IgD-negative memory B cell (primary cell): ENCODE measurements around the gene ARR3. TPM values are rescaled to one million over a fixed set of nuclear protein-coding genes. Genes with fewer than 3 reads are reported as not detected.
A peak's percentile ranks its signal among the peaks of the same experiment; 100 is the strongest.
"Not testable (repeated sequence)": the region's sequence is repeated elsewhere in the genome, so short reads cannot be mapped to it uniquely, and the experiment has no call there.

ENCODE experiments used
- H3K27ac Mint-ChIP-seq, 3 donors: one replicate each; pipeline ENCODE4 v1.8.0; 2020 to 2022; ENCODE audit warnings: mild to moderate bottlenecking in 3 of 3, mixed read lengths in 3 of 3, moderate library complexity in 1 of 3
- H3K27me3 Mint-ChIP-seq: one replicate; pipeline ENCODE4 v1.8.0; 2021; ENCODE audit warnings: mixed read lengths
- H3K36me3 Mint-ChIP-seq: one replicate; pipeline ENCODE4 v1.8.0; 2020; ENCODE audit warnings: mild to moderate bottlenecking, mixed read lengths
- H3K4me1 Mint-ChIP-seq, 3 donors: one replicate each; pipeline ENCODE4 v1.8.0; 2020 to 2022; ENCODE audit warnings: mixed read lengths in 3 of 3, mild to moderate bottlenecking in 1 of 3
- H3K4me3 Mint-ChIP-seq, 4 donors: one replicate each; pipeline ENCODE4 v1.8.0; 2020 to 2022; ENCODE audit warnings: mild to moderate bottlenecking in 4 of 4, mixed read lengths in 4 of 4, moderate library complexity in 3 of 4
- H3K9me3 Mint-ChIP-seq, 3 donors: one replicate each; pipeline ENCODE4 v1.8.0; 2020 to 2021; ENCODE audit warnings: mixed read lengths in 3 of 3, mild to moderate bottlenecking in 1 of 3
- polyA plus RNA-seq: library from polyadenylated mRNA; unstranded; fragments of 300-500 nt; fragmentation: Illumina TruSeq; gene quantifications from one replicate; pipeline ENCODE4 v1.2.3, GENCODE V29; 2021

The ARR3 gene
- not detected for polyA plus RNA-seq

GRCh38 chrX:70268034-70268433, at the start of gene ARR3:
TSS of gene ARR3 (plus strand) at chrX:70268334. CDS start at chrX:70269386, 1,052 bp downstream.
- H3K27me3 Mint-ChIP-seq: peaks cover 1% of the 10 kb centered on the region
- H3K4me3 Mint-ChIP-seq: no peak within 1 kb of the TSS
- H3K4me1 Mint-ChIP-seq: no peaks in the 10 kb centered on the region
- H3K36me3 Mint-ChIP-seq: peaks cover 4% of the 10 kb centered on the region
- H3K27ac Mint-ChIP-seq: no peak within 1 kb of the TSS
- no peaks in the 10 kb centered on the region for H3K9me3 Mint-ChIP-seq

- H3K27me3 Mint-ChIP-seq: peaks cover 10% of the 10 kb centered on the region
- H3K27ac Mint-ChIP-seq: no peak overlapping the region
- no peaks in the 10 kb centered on the region for H3K4me1 Mint-ChIP-seq
- no peak overlapping the region for H3K4me3 Mint-ChIP-seq
- H3K36me3 Mint-ChIP-seq: no peaks in the 10 kb centered on the region
- H3K9me3 Mint-ChIP-seq: no peaks in the 10 kb centered on the region
These were observed 48.0 kb upstream of the ARR3 start for GRCh38 chrX:70219938-70220764.

GRCh38 chrX:70226048-70226447, 42.1 kb upstream of the ARR3 start:
- Mint-ChIP-seq H3K27me3 (peaks cover 2% of the 10 kb centered on the region), H3K36me3 (no peaks in the 10 kb centered on the region), H3K4me3 (no peak overlapping the region), H3K9me3 (no peaks in the 10 kb centered on the region), H3K4me1 (no peaks in the 10 kb centered on the region), H3K27ac (no peak overlapping the region)

GRCh38 chrX:70226687-70227086, 41.4 kb upstream of the ARR3 start:
- Mint-ChIP-seq H3K27me3 (peaks cover 2% of the 10 kb centered on the region), H3K9me3 (no peaks in the 10 kb centered on the region), H3K4me3 (no peak overlapping the region), H3K4me1 (no peaks in the 10 kb centered on the region), H3K36me3 (no peaks in the 10 kb centered on the region), H3K27ac (peak overlapping the region in 1 of 3 donors; percentile 17)

GRCh38 chrX:70231666-70232065, 36.5 kb upstream of the ARR3 start:
- H3K9me3 Mint-ChIP-seq: no peaks in the 10 kb centered on the region
- no peaks in the 10 kb centered on the region for H3K27me3 Mint-ChIP-seq
- no peak overlapping the region for H3K27ac Mint-ChIP-seq
- H3K4me1 Mint-ChIP-seq: no peaks in the 10 kb centered on the region
- H3K4me3 Mint-ChIP-seq: no peak overlapping the region
- no peaks in the 10 kb centered on the region for H3K36me3 Mint-ChIP-seq

GRCh38 chrX:70234355-70234754, 33.8 kb upstream of the ARR3 start, which contains the start of gene AWAT1:
TSS of gene AWAT1 (plus strand) at chrX:70234655. CDS start at chrX:70234696, 41 bp downstream.
- H3K4me3 Mint-ChIP-seq: no peak within 1 kb of the TSS
- H3K27me3 Mint-ChIP-seq: no peaks in the 10 kb centered on the region
- no peaks in the 10 kb centered on the region for H3K9me3 Mint-ChIP-seq
- no peaks in the 10 kb centered on the region for H3K36me3 Mint-ChIP-seq
- no peaks in the 10 kb centered on the region for H3K4me1 Mint-ChIP-seq
- peak within 1 kb of the TSS in 1 of 3 donors; percentile 16 for H3K27ac Mint-ChIP-seq

GRCh38 chrX:70240751-70241150, 27.4 kb upstream of the ARR3 start:
- Mint-ChIP-seq H3K4me1 (no peaks in the 10 kb centered on the region), H3K36me3 (peaks cover 1% of the 10 kb centered on the region), H3K4me3 (no peak overlapping the region), H3K27ac (peak overlapping the region in 1 of 3 donors; percentile 53), H3K9me3 (no peaks in the 10 kb centered on the region), H3K27me3 (no peaks in the 10 kb centered on the region)

GRCh38 chrX:70241501-70241900, 26.6 kb upstream of the ARR3 start:
- Mint-ChIP-seq H3K27me3 (no peaks in the 10 kb centered on the region), H3K4me3 (no peak overlapping the region), H3K9me3 (no peaks in the 10 kb centered on the region), H3K36me3 (peaks cover 1% of the 10 kb centered on the region), H3K27ac (no peak overlapping the region), H3K4me1 (no peaks in the 10 kb centered on the region)

GRCh38 chrX:70243601-70244000, 24.5 kb upstream of the ARR3 start:
- not testable (repeated sequence) for H3K27me3 Mint-ChIP-seq, H3K36me3 Mint-ChIP-seq, H3K4me1 Mint-ChIP-seq, H3K9me3 Mint-ChIP-seq, H3K4me3 Mint-ChIP-seq, H3K27ac Mint-ChIP-seq

GRCh38 chrX:70244881-70245280, 23.3 kb upstream of the ARR3 start:
- H3K27ac Mint-ChIP-seq: no peak overlapping the region
- no peaks in the 10 kb centered on the region for H3K27me3 Mint-ChIP-seq
- no peak overlapping the region for H3K4me3 Mint-ChIP-seq
- no peaks in the 10 kb centered on the region for H3K9me3 Mint-ChIP-seq
- H3K36me3 Mint-ChIP-seq: peaks cover 1% of the 10 kb centered on the region
- no peaks in the 10 kb centered on the region for H3K4me1 Mint-ChIP-seq

- no peaks in the 10 kb centered on the region for H3K9me3 Mint-ChIP-seq
- H3K36me3 Mint-ChIP-seq: peaks cover 1% of the 10 kb centered on the region
- H3K4me3 Mint-ChIP-seq: no peak overlapping the region
- H3K27ac Mint-ChIP-seq: no peak overlapping the region
- H3K27me3 Mint-ChIP-seq: no peaks in the 10 kb centered on the region
- no peaks in the 10 kb centered on the region for H3K4me1 Mint-ChIP-seq
These were observed 20.9 kb upstream of the ARR3 start for GRCh38 chrX:70247252-70247651.

GRCh38 chrX:70252491-70252890, 15.6 kb upstream of the ARR3 start:
- no peaks in the 10 kb centered on the region for H3K4me1 Mint-ChIP-seq
- H3K9me3 Mint-ChIP-seq: no peaks in the 10 kb centered on the region

GRCh38 chrX:70253377-70254062, 14.6 kb upstream of the ARR3 start:
- Mint-ChIP-seq H3K27me3 (no peaks in the 10 kb centered on the region), H3K36me3 (no peaks in the 10 kb centered on the region), H3K27ac (no peak overlapping the region), H3K4me1 (no peaks in the 10 kb centered on the region), H3K9me3 (no peaks in the 10 kb centered on the region), H3K4me3 (no peak overlapping the region)

More at GRCh38 chrX:70252491-70252890, 15.6 kb upstream of the ARR3 start:
- H3K4me3 Mint-ChIP-seq: no peak overlapping the region
- no peaks in the 10 kb centered on the region for H3K36me3 Mint-ChIP-seq
- H3K27ac Mint-ChIP-seq: no peak overlapping the region
- no peaks in the 10 kb centered on the region for H3K27me3 Mint-ChIP-seq

GRCh38 chrX:70254063-70254400, 14.1 kb upstream of the ARR3 start:
- Mint-ChIP-seq H3K27me3 (no peaks in the 10 kb centered on the region), H3K36me3 (no peaks in the 10 kb centered on the region), H3K4me3 (no peak overlapping the region), H3K4me1 (no peaks in the 10 kb centered on the region), H3K9me3 (no peaks in the 10 kb centered on the region), H3K27ac (no peak overlapping the region)

- no peaks in the 10 kb centered on the region for H3K36me3 Mint-ChIP-seq
- H3K9me3 Mint-ChIP-seq: no peaks in the 10 kb centered on the region
- no peaks in the 10 kb centered on the region for H3K4me1 Mint-ChIP-seq
- H3K4me3 Mint-ChIP-seq: no peak overlapping the region
- H3K27me3 Mint-ChIP-seq: no peaks in the 10 kb centered on the region
- H3K27ac Mint-ChIP-seq: peak overlapping the region in 1 of 3 donors; percentile 14
These were observed 13.2 kb upstream of the ARR3 start for GRCh38 chrX:70254909-70255308.

GRCh38 chrX:70255452-70255851, 12.7 kb upstream of the ARR3 start:
- Mint-ChIP-seq H3K27ac (no peak overlapping the region), H3K36me3 (no peaks in the 10 kb centered on the region), H3K4me3 (no peak overlapping the region), H3K4me1 (no peaks in the 10 kb centered on the region), H3K27me3 (no peaks in the 10 kb centered on the region), H3K9me3 (no peaks in the 10 kb centered on the region)
